Raji (cell line): Measurements from ENCODE around the gene SSBP3.

Experiments
- POLR2A ChIP-seq: IDR thresholded peaks from 2 replicates; pipeline ENCODE4 v1.6.1; 2011; ENCODE audit warnings: low read depth, low read length, control low read depth; ENCODE audit not compliant: insufficient read depth

Gene SSBP3

DNA sequence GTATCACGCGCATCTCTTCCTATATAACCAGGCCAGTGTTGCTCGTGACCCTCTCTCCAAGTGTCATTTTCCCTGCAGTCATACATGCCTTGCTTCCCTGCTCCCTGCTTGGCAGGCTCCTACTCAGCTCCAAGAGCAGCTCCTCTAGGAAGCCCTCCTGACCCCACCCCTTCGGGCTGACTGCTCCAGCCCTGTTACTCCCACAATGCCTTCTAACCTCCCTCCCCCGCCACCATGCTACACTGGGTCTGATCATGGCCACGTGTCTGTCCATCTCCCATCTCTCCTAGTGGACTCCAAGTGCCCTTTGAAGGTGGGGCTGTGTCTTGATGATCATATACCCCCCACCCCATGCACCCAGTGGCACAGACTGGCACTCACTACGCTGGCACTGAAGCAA lies 161.5 kb downstream of the SSBP3 start:
- no peak for TF ChIP-seq POLR2A

DNA sequence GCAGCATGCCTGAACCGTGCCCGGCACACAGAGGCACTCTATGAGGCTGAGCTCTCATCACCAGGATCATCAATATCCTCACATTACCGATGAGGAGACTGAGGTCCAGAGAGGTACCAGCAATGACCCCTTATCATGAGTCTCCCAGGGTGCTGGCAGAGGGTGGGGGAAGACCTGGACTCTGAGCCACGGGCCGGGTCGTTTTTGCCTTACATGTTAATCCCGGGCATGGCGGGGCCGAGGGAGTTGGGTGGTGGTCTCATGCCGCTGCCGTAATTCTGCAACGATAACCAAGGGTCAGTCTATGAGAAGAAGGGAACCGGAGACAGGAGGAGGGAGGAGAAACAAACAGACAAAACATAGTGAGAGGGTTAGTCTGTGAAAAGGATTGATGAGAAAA lies 163.2 kb downstream of the SSBP3 start:
- TF ChIP-seq POLR2A, result no peak

GRCh38 chr1:54241364-54241763 lies 164.8 kb downstream of the SSBP3 start:
- no peak for TF ChIP-seq POLR2A

DNA sequence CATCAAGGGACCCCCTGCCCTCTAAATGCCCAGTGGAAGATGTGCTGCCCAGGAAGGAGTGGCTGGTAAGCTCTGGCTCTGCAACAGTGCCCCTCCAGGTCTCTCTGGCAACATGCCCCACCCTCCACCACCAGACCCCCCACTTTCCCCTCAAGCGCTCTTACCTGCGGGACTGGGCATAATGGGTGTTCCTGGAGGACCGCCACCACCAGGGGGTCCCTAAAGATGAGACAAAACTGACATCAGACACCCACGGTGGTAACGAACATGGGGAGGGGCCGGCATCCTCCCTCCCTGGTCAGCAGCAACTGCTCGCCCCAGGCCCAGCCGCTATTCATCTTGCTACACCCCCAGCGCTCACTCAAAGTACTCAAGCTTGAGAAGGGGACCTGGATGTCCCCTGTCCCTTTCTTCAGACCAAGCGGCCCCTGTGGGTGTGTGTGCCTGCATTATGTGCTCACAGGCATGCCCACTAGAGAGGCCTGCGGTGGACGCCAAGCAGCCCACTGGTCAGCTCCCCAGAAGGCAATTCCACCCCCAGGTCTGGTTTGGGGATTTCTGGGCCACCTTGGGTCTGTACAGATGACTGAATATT lies 165.4 kb downstream of the SSBP3 start:
- no peak for TF ChIP-seq POLR2A

DNA sequence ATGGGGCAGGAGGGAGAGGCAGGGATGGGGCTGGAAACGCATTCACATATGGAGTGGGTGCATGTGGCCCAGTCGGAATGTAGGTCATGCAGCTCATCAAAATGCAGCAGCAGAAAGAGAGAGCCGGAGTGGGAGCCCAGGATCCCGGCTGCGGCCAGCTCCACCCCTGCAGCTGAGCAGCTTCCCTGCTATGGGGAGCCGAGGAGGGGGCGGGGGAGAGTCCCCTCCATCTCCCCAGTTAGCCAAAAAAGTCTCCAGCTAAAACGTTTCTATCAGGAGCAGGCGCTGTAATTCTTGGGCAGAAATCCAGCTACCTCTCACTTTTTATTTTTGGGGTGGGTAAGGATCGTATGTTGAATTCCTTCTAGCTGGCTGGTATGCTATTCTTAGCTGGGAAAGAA lies 166.6 kb downstream of the SSBP3 start:
- no peak for TF ChIP-seq POLR2A

DNA sequence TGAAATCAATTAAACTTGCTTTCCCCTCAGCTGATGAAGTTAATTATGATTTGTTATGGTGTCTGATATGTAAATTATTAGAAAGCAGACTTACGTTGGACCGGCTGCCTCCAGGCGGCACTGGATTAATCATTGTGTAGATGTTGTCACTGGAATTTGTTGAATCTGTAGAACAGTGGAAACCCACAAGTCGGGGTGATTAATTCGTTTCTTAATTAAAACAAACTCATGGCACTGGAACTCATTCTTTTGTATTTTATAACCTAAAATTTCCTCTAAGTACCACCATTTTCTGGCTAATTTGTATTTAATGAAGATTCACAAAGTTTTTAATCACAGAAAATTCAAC lies 167.2 kb downstream of the SSBP3 start:
- TF ChIP-seq POLR2A, result no peak

- TF ChIP-seq POLR2A, result no peak
Observed at GRCh38 chr1:54238353-54239034, 167.7 kb downstream of the SSBP3 start.

DNA sequence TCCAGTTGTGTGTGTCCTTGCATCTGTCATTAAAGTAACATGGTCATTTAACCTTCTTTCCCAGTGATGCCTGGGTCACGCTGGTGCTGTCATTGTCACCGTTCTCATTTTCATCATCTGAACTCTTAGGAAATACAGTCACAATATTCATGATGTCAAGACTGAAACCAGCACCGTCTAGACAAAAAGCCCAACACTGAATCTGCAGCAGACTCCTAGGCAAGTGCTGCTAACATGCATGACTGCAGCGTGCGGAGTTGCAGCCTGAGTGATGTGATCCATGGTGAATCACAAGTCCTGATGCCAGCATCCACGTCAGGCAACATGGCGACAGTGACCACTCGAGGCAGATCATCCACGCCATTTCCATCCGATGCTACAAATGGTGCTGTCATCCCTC lies 168.6 kb downstream of the SSBP3 start:
- no peak for TF ChIP-seq POLR2A

GRCh38 chr1:54234284-54234683 lies 171.9 kb downstream of the SSBP3 start:
- TF ChIP-seq POLR2A, result no peak

DNA sequence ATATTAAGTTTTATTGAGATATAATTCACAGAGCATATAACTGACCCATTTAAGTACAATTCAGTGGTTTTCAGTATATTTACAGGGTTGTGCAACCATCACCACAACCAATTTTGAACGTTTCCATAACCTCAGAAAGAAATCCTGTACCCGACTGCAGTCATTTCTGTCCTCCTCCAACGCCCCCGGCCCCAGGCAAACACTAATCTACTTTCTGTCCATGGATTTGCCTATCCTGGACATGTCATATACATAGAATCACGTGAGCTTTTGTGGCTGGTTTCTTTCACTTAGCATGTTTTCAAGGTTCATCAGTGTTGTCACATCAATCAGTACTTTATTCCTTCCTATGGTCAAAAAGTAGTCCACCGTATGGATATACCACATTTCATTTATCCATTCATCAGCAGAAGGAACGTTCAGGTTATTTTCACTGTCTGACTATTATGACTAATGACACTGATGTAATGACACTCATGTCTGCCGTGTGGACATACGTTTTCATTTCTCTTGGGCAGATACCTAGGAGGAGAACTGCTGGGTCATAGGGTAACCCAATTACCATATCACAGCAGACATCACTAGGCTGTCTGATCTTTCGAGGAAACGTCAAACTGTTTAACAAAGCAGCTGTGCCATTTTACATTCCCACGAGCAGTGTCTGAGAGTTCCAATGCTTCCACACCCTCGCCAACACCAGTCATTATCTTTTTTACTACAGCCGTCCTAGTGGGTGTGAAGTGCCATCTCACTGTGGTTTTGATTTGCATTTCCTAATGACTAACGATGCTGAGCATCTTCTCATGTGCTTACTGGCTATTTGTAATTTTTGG lies 175.5 kb downstream of the SSBP3 start:
- no peak for TF ChIP-seq POLR2A

DNA sequence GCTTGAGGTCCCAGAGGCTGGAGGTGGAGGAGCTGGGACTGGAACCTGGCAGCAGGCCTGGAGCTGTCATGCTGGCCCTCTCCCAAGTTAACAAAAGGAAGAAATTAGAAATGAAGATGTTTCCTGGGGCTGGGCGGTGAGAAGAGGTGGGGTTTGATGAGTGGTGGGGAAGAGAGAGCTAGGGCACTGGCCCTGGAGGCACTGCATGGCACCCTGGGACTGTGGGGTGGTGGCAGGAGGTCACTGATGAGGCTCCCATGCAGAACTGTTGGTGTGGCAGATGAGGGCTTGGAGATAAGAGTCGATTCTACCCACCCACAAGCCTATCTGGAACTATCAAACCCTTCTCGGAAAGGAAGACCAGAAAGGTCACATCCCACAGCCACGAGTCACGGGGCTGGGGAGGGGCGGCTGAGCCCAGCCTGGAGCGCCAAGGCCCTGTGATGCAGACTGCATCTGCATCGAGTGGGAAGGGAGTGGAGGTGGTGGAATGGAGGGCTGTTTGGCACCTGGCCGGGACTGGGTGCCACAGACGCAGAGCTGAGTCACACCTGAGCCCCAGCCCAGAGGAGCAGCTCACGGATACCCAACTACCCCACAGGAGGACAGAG lies 176.8 kb downstream of the SSBP3 start:
- no peak for TF ChIP-seq POLR2A

DNA sequence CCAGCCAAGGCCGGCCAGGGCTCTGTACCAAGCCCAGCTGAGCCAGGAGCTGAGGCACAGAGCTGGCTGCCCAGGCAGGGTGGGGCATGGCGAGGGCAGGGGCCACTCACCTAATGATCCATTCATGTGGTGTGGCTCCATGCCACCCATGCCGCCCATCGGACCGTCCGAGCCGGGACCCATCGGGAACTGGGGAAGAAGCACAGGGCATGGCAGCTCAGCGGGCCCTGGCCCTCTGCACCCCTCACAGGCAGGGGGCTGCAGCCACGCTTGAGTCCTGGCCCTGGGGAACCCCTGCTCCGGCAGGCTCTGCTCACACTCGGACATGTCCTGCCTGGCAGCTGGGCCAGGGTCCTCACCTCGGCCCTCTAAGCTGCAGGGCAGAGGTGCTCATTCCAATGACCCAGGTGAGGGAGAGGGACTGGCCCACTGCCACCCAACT lies 177.5 kb downstream of the SSBP3 start:
- TF ChIP-seq POLR2A, result no peak

DNA sequence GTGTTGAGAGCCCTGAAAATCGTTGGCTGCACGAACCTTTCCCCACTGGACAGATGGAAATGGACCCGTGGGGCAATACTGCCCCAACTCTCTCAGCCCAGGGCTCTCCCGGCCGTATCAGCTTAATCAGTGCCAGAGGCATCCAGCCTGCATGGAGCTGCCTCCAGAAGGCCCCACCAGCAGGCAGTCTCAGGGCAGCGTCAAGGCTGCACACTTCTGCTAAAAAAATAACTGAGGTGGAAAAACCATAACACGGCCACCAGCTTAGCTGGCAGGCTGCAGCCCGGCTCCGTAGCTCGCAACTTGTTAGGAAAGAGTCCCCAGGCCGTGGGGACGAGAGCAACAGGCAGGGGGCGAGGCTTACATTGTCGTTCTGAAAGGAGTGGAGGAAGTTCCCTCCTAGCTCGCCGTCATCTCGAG lies 178.3 kb downstream of the SSBP3 start:
- no peak for TF ChIP-seq POLR2A

DNA sequence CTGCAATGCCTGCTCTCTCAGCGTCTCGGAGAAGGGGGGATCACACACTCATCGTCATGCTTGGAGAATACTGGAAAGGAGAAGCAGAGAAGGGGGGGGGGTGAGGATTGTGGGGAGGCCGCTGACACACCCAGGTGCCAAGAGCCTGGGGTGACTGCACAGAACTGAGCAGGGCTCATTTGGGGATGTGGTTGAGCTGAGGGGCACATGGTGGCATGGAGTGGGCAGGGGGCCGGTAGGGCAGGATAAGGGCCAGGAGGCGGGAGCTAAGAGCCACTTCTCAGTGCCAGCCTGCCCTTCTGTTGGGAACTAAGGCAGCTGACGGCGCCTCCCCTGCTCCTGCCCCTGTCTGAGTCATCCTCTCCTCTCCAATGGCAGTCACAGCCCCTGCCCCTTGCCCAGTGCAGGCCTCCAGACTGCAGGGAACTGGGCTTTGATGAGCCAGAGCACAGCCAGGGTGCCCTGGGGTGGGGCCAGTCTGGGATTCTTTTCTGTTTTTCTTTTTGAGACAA lies 179.0 kb downstream of the SSBP3 start:
- TF ChIP-seq POLR2A, result no peak

GRCh38 chr1:54225986-54226559 lies 180.1 kb downstream of the SSBP3 start:
- no peak for TF ChIP-seq POLR2A
